ENCODE data around the gene METTL8. TPM values are rescaled to one million over a fixed set of nuclear protein-coding genes. Genes with fewer than 3 reads are reported as not detected.

METTL8 gene
- total and polyA plus RNA-seq, 2 of the 13 experiments (the other 11 are each of a cell fraction or from before 2014, with no cell fraction given), result 18.6 to 68.2 TPM

- no peak for TF ChIP-seq AKNA (CRISPR knock-in tag; IDR thresholded peaks at IDR 0.05; ENCODE audit: borderline replicate concordance)
- TF ChIP-seq AGO1 (IDR thresholded peaks at IDR 0.05; ENCODE audit: low read depth, low read length, poor library complexity, severe bottlenecking), result no peak
- no peak for TF ChIP-seq TRIM24 (CRISPR knock-in tag; IDR thresholded peaks at IDR 0.05)
- TF ChIP-seq ZNF777 (CRISPR knock-in tag; IDR thresholded peaks at IDR 0.05), result no peak
- TF ChIP-seq SMC3 (IDR thresholded peaks at IDR 0.05; ENCODE audit: low read length), result peak; percentile 99
- TF ChIP-seq FOXO4 (CRISPR knock-in tag; conservative IDR thresholded peaks at IDR 0.05), result no peak
- no peak for TF ChIP-seq CCAR2 (optimal IDR thresholded peaks at IDR 0.05; ENCODE audit: low read depth, low read length)
- no peak for TF ChIP-seq EEA1 (CRISPR knock-in tag; IDR thresholded peaks at IDR 0.05; ENCODE audit: borderline replicate concordance)
- TF ChIP-seq SRSF1 (optimal IDR thresholded peaks at IDR 0.05; ENCODE audit: low read depth, low read length), result no peak
- no peak for TF ChIP-seq ZNF550 (CRISPR knock-in tag; IDR thresholded peaks at IDR 0.05; ENCODE audit: borderline replicate concordance)
- TF ChIP-seq ARHGAP35 (CRISPR knock-in tag; IDR thresholded peaks at IDR 0.05; ENCODE audit: borderline replicate concordance), result no peak
- no peak for TF ChIP-seq ZZZ3 (CRISPR knock-in tag; IDR thresholded peaks at IDR 0.05; ENCODE audit: borderline replicate concordance)
- no peak for TF ChIP-seq SMYD3 (CRISPR knock-in tag; IDR thresholded peaks at IDR 0.05)
- TF ChIP-seq ZNF503 (CRISPR knock-in tag; IDR thresholded peaks at IDR 0.05), result no peak
- TF ChIP-seq HINFP (CRISPR knock-in tag; IDR thresholded peaks at IDR 0.05; ENCODE audit: low read depth), result no peak
- no peak for TF ChIP-seq RFXAP (CRISPR knock-in tag; IDR thresholded peaks at IDR 0.05; ENCODE audit: borderline replicate concordance)
- no peak for TF ChIP-seq JUND (CRISPR knock-in tag; IDR thresholded peaks at IDR 0.05)
- TF ChIP-seq ZNF619 (CRISPR knock-in tag; IDR thresholded peaks at IDR 0.05), result no peak
- TF ChIP-seq MAFF (IDR thresholded peaks at IDR 0.05; ENCODE audit: low read depth, low read length), result no peak
Observed at GRCh38 chr2:171416009-171416926, 17.5 kb downstream of the METTL8 start (continued).

Data from HepG2 (cell line).